GM23248 (cell line): ENCODE measurements around the gene JAGN1.

Source experiments
- EZH2 ChIP-seq: fragments of 200-600 bp; sonication (generic); IDR thresholded peaks from 2 replicates; pipeline ENCODE4 v1.6.1; 2018; ENCODE audit warnings: antibody characterized with exemption, mild to moderate bottlenecking; ENCODE audit not compliant: insufficient read depth, poor library complexity, severe bottlenecking
- EZH2phosphoT487 ChIP-seq: fragments of 200-600 bp; sonication (generic); IDR thresholded peaks from 2 replicates; pipeline ENCODE4 v1.6.1; 2018; ENCODE audit warnings: antibody characterized with exemption, moderate library complexity, mild to moderate bottlenecking, low read depth; ENCODE audit not compliant: insufficient read depth

DNA sequence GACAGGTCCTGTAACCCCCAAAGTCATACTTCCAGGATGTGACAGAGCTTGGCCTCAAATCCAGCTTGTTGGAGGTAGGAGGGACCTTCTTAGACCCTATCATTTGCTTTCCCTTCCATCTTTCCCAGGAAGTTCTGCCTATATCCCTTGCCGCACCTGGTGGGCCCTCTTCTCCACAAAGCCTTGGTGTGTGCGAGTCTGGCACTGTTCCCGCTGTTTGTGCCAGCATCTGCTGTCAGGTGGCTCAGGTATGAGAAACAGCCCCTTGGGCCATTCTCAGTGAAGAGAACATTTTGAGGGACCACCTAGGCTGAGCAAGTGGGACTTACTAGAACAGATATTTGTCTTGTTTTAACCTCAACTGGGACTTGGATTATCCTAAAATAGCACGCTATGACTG lies 13.5 kb downstream of the JAGN1 start:
- no peak for TF ChIP-seq EZH2
- no peak for TF ChIP-seq EZH2phosphoT487
